GM23248 (cell line): ENCODE results near the gene BAZ2B.

ENCODE experiments used
- EZH2 ChIP-seq: fragments of 200-600 bp; sonication (generic); IDR thresholded peaks from 2 replicates; pipeline ENCODE4 v1.6.1; 2018; ENCODE audit warnings: antibody characterized with exemption, mild to moderate bottlenecking; ENCODE audit not compliant: insufficient read depth, poor library complexity, severe bottlenecking
- EZH2phosphoT487 ChIP-seq: fragments of 200-600 bp; sonication (generic); IDR thresholded peaks from 2 replicates; pipeline ENCODE4 v1.6.1; 2018; ENCODE audit warnings: antibody characterized with exemption, moderate library complexity, mild to moderate bottlenecking, low read depth; ENCODE audit not compliant: insufficient read depth

DNA sequence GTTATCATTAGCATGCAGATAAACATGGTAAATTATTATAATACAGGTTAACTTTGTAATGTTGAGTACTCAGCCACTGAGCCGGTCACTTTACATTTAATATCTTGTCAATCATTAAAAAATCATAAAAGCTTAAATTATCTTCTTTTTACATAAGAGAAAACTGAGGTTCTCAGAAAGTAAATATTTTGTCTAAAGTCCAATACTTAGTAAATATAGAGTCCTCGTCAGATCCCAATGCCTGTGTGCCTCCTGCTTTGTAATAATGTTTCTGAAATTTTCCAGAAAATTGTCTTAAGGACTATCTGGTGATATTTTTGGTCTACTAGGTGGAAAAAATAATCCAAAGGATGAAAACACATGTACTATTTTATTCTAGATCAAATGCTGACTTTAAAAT lies 213.6 kb downstream of the BAZ2B start:
- TF ChIP-seq EZH2 = no peak
- TF ChIP-seq EZH2phosphoT487 = no peak
